Uterus (tissue), 2 donors: Measurements from ENCODE around the gene MAGI2.

Experiments used
- POLR2A ChIP-seq, 2 donors: fragments of 450-650 bp; IDR thresholded peaks; one replicate each; pipeline ENCODE4 v1.6.1; 2016; ENCODE audit warnings: antibody characterized with exemption in 2 of 2, mild to moderate bottlenecking in 1 of 2, moderate library complexity in 1 of 2
- TF ChIP-seq, protein P1 (sequence below), 4 experiments: fragments of 200-600 bp in 2 of 4; fragments of 450-650 bp in 2 of 4; sonication (generic) in 2 of 4; IDR thresholded peaks; one replicate each; pipeline ENCODE4 v1.5.1; 2016 to 2019; ENCODE audit warnings: antibody characterized with exemption in 4 of 4, mild to moderate bottlenecking in 2 of 4, moderate library complexity in 1 of 4

DNA sequence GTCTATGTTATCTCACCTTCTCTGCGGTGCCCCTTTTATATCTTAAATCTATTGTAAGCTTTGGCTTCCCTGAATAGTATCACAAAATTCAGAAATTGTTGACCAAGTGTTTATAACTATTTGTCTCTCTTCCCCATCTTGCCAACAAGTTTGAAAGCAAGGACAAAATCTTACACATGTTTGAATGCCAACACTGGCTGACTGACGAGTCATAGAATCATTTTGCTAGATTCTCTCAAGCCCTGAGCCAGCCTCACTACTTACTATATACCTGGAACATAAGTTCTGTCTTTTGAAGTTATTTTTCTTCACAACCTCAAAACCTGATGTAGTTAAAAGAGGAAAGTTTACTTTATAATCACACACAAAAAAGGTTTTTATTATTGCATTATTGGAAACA is 954.2 kb downstream of the MAGI2 start:
- TF ChIP-seq, protein P1, sequence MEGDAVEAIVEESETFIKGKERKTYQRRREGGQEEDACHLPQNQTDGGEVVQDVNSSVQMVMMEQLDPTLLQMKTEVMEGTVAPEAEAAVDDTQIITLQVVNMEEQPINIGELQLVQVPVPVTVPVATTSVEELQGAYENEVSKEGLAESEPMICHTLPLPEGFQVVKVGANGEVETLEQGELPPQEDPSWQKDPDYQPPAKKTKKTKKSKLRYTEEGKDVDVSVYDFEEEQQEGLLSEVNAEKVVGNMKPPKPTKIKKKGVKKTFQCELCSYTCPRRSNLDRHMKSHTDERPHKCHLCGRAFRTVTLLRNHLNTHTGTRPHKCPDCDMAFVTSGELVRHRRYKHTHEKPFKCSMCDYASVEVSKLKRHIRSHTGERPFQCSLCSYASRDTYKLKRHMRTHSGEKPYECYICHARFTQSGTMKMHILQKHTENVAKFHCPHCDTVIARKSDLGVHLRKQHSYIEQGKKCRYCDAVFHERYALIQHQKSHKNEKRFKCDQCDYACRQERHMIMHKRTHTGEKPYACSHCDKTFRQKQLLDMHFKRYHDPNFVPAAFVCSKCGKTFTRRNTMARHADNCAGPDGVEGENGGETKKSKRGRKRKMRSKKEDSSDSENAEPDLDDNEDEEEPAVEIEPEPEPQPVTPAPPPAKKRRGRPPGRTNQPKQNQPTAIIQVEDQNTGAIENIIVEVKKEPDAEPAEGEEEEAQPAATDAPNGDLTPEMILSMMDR (IDR thresholded peaks at IDR 0.05): no peak
- no peak for TF ChIP-seq POLR2A (IDR thresholded peaks at IDR 0.05)
